ENCODE results near the gene WSB1.
"Not testable (repeated sequence)": the region's sequence is repeated elsewhere in the genome, so short reads cannot be mapped to it uniquely, and the experiment has no call there.

The WSB1 gene

DNA sequence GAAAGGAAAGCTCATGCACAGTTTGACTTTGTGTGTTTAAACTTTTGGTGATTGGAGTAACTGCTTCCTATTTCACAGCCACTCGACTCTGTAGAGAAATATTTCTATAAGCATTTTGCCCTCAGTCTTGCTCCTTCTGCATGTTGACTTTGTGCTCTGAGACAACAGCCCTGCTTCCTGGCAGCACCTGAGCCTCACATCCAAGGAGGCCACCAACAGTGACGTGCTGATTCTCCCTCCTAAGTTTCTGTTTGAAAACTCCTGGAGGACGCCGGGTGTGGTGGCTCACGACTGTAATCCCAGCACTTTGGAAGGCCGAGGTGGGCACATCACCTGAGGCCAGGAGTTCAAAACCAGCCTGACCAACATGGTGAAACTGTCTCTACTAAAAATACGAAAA is 23.9 kb upstream of the WSB1 start:
- no peaks in the 10 kb centered on the region for H3F3A ChIP-seq (ENCODE audit: insufficient read depth, low read length)

DNA sequence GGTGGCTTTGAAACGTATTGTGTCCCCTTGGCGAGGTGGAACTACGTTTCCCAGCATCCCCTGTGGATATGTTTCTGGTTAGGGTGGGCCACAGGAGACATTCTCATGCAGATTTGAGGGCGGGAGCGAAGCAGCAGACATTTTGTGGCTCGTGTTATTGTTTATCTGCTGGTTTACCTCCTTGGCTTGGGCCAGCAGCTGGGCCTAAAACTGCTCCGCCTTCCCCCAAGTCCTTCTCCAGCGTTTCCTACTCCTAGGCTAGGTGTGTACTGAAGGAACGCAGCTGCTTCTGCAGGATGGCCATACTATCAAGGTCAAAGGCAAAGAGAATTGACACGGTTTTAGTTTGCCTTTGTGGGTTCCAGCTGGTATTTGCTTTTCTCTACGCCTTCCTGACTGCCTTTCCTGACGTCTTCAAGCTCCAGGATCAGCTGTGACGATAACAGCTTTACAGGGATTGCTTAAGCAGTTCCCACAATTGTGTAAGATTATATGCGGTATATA is 17.2 kb upstream of the WSB1 start:
- Histone ChIP-seq H3K36me3 (ENCODE audit: insufficient read depth, low read length) (no peaks in the 10 kb centered on the region), H4K20me1 (ENCODE audit: insufficient read depth, low read length) (no peaks in the 10 kb centered on the region), H2AFZ (ENCODE audit: low read length) (no peak overlapping the region), H3K4me2 (ENCODE audit: low read length) (no peak overlapping the region), H3K4me1 (ENCODE audit: insufficient read depth, low read length, severe bottlenecking) (peaks cover 4% of the 10 kb centered on the region), H3K27ac (ENCODE audit: low read depth, low read length, poor library complexity, severe bottlenecking) (no peak overlapping the region), H3K4me3 (ENCODE audit: low read depth, low read length, poor library complexity, severe bottlenecking) (no peak overlapping the region), H3K9me3 (ENCODE audit: low read length) (no peaks in the 10 kb centered on the region), H3K9ac (ENCODE audit: low read length) (no peak overlapping the region), H3K79me2 (ENCODE audit: insufficient read depth, low read length) (no peaks in the 10 kb centered on the region), H3K27me3 (ENCODE audit: insufficient read depth, low read length) (peaks cover 3% of the 10 kb centered on the region; the same call in 1 of the 2 replicates), H3K9me2 (ENCODE audit: low read depth, low read length) (no peaks in the 10 kb centered on the region), H3F3A (ENCODE audit: insufficient read depth, low read length) (no peaks in the 10 kb centered on the region)
- TF ChIP-seq EZH2 (IDR thresholded peaks at IDR 0.05; ENCODE audit: borderline replicate concordance, low read length), result no peak
- TF ChIP-seq, protein P1, sequence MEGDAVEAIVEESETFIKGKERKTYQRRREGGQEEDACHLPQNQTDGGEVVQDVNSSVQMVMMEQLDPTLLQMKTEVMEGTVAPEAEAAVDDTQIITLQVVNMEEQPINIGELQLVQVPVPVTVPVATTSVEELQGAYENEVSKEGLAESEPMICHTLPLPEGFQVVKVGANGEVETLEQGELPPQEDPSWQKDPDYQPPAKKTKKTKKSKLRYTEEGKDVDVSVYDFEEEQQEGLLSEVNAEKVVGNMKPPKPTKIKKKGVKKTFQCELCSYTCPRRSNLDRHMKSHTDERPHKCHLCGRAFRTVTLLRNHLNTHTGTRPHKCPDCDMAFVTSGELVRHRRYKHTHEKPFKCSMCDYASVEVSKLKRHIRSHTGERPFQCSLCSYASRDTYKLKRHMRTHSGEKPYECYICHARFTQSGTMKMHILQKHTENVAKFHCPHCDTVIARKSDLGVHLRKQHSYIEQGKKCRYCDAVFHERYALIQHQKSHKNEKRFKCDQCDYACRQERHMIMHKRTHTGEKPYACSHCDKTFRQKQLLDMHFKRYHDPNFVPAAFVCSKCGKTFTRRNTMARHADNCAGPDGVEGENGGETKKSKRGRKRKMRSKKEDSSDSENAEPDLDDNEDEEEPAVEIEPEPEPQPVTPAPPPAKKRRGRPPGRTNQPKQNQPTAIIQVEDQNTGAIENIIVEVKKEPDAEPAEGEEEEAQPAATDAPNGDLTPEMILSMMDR (IDR thresholded peaks at IDR 0.05; ENCODE audit: low read length), result no peak

More for the DNA sequence above, 23.9 kb upstream of the WSB1 start:
- H4K20me1 ChIP-seq (ENCODE audit: insufficient read depth, low read length), result no peaks in the 10 kb centered on the region
- no peaks in the 10 kb centered on the region for H3K36me3 ChIP-seq (ENCODE audit: insufficient read depth, low read length)
- no peaks in the 10 kb centered on the region for H3K9me2 ChIP-seq (ENCODE audit: low read depth, low read length)
- H3K4me3 ChIP-seq (ENCODE audit: low read depth, low read length, poor library complexity, severe bottlenecking), result no peak overlapping the region
- H3K79me2 ChIP-seq (ENCODE audit: insufficient read depth, low read length), result no peaks in the 10 kb centered on the region
- 0 out of 2 replicates have a peak, but pooled peaks cover 5% of the 10 kb centered on the region for H3K27me3 ChIP-seq (ENCODE audit: insufficient read depth, low read length)
- H3K4me2 ChIP-seq (ENCODE audit: low read length), result no peak overlapping the region
- no peak overlapping the region for H3K9ac ChIP-seq (ENCODE audit: low read length)
- no peak overlapping the region for H2AFZ ChIP-seq (ENCODE audit: low read length)
- TF ChIP-seq EZH2 (IDR thresholded peaks at IDR 0.05; ENCODE audit: borderline replicate concordance, low read length), result no peak
- TF ChIP-seq, protein P1 (IDR thresholded peaks at IDR 0.05; ENCODE audit: low read length), result no peak
- no peaks in the 10 kb centered on the region for H3K9me3 ChIP-seq (ENCODE audit: low read length)
- no peaks in the 10 kb centered on the region for H3K4me1 ChIP-seq (ENCODE audit: insufficient read depth, low read length, severe bottlenecking)
- no peak overlapping the region for H3K27ac ChIP-seq (ENCODE audit: low read depth, low read length, poor library complexity, severe bottlenecking)

DNA sequence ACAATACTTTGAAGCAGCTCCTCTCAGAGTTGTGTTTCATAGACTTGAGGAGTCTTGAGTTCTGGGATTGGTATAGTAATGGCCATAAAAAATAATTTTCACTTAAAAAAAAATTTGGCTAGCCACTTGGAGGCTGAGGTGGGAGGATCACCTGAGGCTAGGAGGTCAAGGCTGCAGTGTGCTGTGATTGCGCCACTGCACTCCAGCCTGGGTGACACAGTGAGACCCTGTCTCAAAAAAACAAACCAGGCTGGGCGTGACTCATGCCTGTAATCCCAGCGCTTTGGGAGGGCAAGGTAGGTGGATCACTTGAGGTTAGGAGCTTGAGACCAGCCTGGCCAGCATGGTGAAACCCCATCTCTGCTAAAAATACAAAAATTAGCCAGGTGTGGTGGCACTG is 14.8 kb upstream of the WSB1 start:
- not testable (repeated sequence) for H3K4me3 ChIP-seq (ENCODE audit: low read depth, low read length, poor library complexity, severe bottlenecking); H3K36me3 ChIP-seq (ENCODE audit: insufficient read depth, low read length); H4K20me1 ChIP-seq (ENCODE audit: insufficient read depth, low read length); H3F3A ChIP-seq (ENCODE audit: insufficient read depth, low read length); H2AFZ ChIP-seq (ENCODE audit: low read length); H3K27me3 ChIP-seq (ENCODE audit: insufficient read depth, low read length); H3K9me3 ChIP-seq (ENCODE audit: low read length); H3K4me2 ChIP-seq (ENCODE audit: low read length); H3K27ac ChIP-seq (ENCODE audit: low read depth, low read length, poor library complexity, severe bottlenecking); H3K79me2 ChIP-seq (ENCODE audit: insufficient read depth, low read length); H3K9me2 ChIP-seq (ENCODE audit: low read depth, low read length); H3K9ac ChIP-seq (ENCODE audit: low read length)
- H3K4me1 ChIP-seq (ENCODE audit: insufficient read depth, low read length, severe bottlenecking), result peaks cover 17% of the 10 kb centered on the region

DNA sequence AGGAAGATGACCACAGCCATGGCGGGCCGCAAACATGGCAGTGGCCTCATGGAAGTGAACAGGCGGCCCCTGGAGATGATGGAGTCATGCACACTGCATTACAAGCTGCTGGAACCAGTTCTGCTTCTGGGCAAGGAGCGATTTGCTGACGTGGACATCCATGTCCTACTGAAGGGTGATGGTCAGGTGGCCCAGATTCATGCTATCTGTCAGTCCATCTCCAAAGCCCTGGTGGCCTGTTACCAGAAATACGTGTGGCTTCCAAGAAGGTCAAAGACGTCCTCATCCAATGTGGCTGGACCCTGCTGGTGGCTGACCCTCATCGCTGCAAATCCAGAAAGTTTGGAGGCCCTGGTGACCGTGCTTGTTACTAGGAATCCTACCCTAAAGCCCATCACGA is 13.4 kb upstream of the WSB1 start:
- Histone ChIP-seq H3K4me2 (ENCODE audit: low read length) (no peak overlapping the region), H4K20me1 (ENCODE audit: insufficient read depth, low read length) (no peaks in the 10 kb centered on the region), H3K79me2 (ENCODE audit: insufficient read depth, low read length) (no peaks in the 10 kb centered on the region), H3K36me3 (ENCODE audit: insufficient read depth, low read length) (no peaks in the 10 kb centered on the region), H3K9ac (ENCODE audit: low read length) (no peak overlapping the region), H3K9me2 (ENCODE audit: low read depth, low read length) (no peaks in the 10 kb centered on the region), H3K9me3 (ENCODE audit: low read length) (no peaks in the 10 kb centered on the region), H2AFZ (ENCODE audit: low read length) (no peak overlapping the region), H3F3A (ENCODE audit: insufficient read depth, low read length) (no peaks in the 10 kb centered on the region), H3K4me1 (ENCODE audit: insufficient read depth, low read length, severe bottlenecking) (peaks cover 17% of the 10 kb centered on the region), H3K27ac (ENCODE audit: low read depth, low read length, poor library complexity, severe bottlenecking) (no peak overlapping the region), H3K4me3 (ENCODE audit: low read depth, low read length, poor library complexity, severe bottlenecking) (no peak overlapping the region), H3K27me3 (ENCODE audit: insufficient read depth, low read length) (peaks cover 3% of the 10 kb centered on the region; the same call in 1 of the 2 replicates)
- TF ChIP-seq, protein P1 (IDR thresholded peaks at IDR 0.05; ENCODE audit: low read length), result no peak
- TF ChIP-seq EZH2 (IDR thresholded peaks at IDR 0.05; ENCODE audit: borderline replicate concordance, low read length), result no peak
